HG03039 (cell line): ENCODE measurements around the gene VPS72.
"Not testable (repeated sequence)": the region's sequence is repeated elsewhere in the genome, so short reads cannot be mapped to it uniquely, and the experiment has no call there.

Experiments used
- ATAC-seq: cut with Tn5 transposase; IDR thresholded peaks from one replicate; pipeline ENCODE4 v1.9.1; 2021; ENCODE audit warnings: mild to moderate bottlenecking, moderate library complexity; ENCODE audit not compliant: unreplicated experiment

VPS72 gene, protein sequence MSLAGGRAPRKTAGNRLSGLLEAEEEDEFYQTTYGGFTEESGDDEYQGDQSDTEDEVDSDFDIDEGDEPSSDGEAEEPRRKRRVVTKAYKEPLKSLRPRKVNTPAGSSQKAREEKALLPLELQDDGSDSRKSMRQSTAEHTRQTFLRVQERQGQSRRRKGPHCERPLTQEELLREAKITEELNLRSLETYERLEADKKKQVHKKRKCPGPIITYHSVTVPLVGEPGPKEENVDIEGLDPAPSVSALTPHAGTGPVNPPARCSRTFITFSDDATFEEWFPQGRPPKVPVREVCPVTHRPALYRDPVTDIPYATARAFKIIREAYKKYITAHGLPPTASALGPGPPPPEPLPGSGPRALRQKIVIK

GRCh38 chr1:151189637-151190445, at the start of gene VPS72:
VPS72 (minus strand) TSS chr1:151190197; CDS start chr1:151190121, 76 bp downstream.
- ATAC-seq, result peak; percentile 80

GRCh38 chr1:151238467-151238739, 48.4 kb upstream of the VPS72 start:
- no peak for ATAC-seq

DNA sequence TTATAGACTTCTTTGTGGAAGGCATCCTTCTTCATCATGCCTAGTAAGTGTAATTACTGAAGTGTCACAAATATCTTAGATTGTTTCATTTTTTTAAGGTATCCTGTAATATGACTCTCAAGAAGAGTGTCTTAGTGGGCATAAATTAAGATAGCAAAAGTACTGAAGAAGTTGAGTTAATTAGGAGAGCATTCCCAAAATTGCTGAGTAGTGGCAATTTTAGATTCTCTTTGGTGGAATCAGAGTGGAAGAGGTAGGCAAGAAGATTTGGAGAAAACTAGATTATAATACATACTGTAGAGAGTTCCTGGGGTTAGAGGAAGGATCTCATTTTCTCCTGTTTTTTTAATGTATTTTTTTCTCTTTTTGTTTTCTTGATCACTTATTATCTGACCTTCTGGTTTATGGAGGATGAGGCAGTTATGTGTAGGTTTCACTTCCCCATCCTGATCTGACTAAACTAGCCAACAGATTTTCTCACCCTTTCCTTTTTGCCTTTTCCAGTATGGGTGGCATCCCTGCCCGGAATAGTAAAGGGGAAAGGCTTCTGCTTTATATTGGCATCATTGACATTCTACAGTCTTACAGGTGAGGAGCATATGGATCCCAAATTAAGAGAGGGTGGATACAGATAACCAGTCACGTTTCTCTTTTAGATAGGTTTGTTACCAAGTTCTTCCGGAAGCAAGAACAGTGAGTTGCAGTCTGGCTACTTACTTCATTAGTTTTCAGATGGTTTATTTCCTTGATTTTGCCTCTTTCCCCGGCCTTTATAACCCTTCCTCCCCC, 47.9 kb upstream of the VPS72 start:
- ATAC-seq, result no peak

DNA sequence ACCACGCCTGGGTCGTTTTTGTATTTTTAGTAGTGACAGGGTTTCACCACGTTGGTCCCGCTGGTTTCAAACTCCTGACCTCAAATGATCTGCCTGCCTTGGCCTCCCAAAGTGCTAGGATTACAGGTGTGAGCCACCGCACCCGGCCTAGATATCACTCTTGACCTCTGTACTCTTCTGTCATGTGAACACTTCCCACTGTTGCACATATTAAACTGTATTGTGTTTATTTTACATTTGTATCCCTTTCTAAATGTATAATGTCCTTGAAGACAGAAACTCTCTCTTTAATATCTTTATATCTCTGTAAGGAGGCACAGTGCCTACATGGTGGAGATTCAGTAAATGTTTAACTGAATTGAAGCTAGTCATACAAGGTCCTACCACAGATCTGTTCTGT, 45.2 kb upstream of the VPS72 start:
- ATAC-seq, result no peak

DNA sequence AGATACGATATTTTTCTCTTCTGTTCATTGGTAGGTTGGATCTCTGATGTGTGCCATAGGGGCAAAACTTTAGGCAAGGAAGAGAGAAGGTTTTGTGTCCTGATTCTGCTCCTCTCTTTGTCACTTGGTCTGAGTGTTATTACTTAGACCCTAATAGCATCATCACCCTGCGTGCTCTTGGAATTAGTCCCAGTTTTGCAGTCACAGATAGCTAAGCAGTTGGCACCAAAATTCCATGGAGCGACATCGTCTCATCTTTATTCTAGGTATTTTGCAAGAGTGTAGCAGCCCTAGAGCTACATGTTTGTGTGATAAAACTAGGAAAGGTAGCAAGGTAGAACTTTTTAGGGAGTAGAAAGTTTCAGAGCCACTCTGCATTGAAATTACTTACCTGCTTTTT, 32.1 kb upstream of the VPS72 start:
- no peak for ATAC-seq

DNA sequence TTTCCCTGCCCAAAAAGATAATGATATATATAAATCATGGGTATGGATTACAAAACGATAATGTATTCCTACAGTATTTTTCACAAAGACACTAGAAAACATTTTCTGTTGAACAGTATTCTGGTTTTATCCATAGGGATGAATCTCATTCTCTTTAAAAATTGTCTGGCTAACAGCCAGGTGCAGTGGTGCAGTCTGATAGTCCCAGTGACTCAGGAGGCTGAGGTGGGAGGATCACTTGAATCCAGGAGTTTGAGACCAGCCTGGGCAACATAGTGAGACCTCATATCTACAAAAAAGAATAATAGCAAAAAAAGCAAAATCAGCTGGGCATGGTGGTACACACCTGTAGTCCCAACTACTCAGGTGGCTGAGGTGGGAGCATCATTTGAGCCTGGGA, 31.6 kb upstream of the VPS72 start:
- no peak for ATAC-seq

DNA sequence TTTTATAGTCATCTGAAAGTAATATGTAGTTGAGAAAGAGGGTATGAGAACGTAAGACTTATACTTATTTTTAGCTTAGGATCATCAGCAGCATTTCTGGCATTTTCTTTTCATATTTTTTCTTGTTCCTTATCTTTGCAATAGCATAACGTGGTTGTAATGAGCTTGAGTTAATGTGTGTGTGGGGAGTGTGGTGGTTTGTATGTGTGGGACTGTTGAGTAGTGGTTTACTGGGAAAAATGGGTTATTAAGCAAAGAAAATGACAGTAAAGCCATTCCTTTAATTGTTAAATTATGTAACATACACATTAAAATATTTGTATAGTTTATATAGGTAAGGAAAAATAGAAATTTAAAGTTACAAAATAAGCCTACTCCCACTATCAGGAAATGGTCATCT, 23.6 kb upstream of the VPS72 start:
- no peak for ATAC-seq

- no peak for ATAC-seq
Measured at GRCh38 chr1:151211972-151212705, 22.1 kb upstream of the VPS72 start.

GRCh38 chr1:151210830-151211229, 20.8 kb upstream of the VPS72 start:
- ATAC-seq, result no peak

DNA sequence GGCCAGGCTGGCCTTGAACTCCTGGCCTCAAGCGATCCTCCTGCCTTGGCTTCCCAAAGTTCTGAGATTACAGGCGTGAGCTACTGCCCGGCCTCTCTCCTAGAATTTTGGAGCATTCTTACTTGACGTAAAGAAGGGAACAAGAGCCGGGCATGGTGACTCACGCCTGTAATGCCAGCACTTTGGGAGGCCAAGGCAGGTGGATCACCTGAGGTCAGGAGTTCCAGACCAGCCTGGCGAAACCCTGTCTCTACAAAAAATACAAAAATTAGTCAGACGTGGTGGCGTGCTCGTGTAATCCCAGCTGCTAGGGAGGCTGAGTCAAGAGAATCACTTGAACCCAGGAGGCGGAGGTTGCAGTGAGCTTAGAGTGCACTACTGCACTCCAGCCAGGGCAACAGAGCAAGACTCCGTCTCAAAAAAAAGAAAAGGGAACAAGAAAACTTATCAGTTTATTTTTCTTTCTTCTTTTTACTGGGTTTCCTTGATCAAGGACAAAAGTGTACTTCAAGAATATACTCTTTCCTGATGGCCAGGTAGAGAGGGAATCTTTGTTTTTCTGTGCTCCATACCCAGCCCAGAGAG, 15.5 kb upstream of the VPS72 start:
- ATAC-seq, result not testable (repeated sequence)

DNA sequence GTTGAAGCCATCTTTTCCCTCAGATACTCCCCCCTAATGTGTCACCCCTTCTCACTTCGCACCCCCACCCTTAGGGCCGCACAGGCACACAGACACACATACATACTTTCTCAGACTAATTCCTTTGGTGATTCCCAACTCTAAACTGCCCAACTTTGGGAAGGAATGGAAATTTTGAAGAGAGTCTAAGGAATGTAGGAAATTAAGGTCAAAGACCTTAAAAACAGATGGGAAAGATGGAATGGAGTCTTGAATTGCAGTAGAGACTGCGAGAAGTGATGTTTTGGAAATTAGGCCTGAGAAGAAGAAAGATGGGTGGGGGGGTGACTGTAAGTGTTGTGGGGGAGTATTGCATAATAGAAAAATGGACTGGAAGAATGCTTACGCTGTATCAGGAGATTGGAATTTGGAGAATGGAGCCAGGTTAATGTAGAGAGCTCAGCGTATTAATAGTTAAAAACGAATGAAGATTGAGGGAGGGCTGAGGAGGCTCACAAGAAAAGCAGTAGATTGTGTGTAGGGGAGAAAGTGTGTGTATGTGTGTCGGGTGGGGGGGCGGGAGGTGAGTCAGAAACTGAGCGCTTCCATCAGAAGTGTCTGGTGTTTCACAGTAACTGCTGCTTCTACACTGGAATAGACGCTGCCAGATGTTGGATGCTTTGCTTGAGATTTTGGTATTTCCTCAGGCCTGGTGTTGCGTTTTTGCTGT, 10.0 kb upstream of the VPS72 start:
- no peak for ATAC-seq

- ATAC-seq, result peak; percentile 75
Measured at GRCh38 chr1:151198254-151199127, 8.5 kb upstream of the VPS72 start, which contains the start of gene PIP5K1A. PIP5K1A (plus strand) TSS chr1:151198552; CDS start chr1:151198997, 445 bp downstream.

DNA sequence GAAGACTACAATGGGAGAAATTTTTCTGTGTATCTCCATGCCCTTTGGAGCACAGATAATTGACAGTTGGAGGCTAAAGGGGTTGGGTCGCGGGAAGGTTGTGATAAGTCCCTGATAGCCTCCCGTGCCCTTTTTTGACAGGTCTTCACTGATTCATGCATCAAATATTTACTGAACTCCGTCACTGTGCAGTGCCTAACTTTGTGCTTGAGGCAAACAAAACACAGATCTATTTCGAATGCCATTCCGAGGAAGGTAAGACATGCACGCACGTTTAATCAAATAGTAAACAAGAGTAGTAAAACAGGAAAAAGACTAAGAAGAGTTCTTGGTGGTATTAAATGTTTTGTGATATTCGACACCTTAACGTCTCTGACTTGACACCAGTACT, 7.9 kb upstream of the VPS72 start:
- no peak for ATAC-seq

GRCh38 chr1:151196292-151196800, 6.3 kb upstream of the VPS72 start:
- no peak for ATAC-seq

GRCh38 chr1:151194894-151195594, 5.0 kb upstream of the VPS72 start:
- ATAC-seq, result not testable (repeated sequence)

DNA sequence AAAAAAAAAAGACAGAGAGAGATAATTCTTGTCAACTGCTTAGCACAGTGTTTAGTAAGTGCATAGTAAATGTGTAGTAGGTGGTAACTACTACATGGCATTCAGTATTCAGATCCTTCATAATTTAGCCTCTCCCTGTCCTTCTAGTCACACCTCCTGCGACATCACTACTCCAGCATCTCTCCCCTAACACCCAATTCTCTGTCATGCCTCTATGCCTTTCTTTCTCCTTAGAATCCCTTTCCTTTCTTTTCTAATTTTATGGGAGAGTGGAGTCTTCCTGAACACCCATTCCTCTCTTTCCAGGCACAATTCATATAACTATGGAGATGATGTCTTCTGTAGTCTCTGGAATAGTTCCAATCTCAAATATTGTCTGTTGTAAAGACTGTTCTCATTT, 3.9 kb upstream of the VPS72 start:
- ATAC-seq, result no peak

GRCh38 chr1:151193304-151193703, 3.3 kb upstream of the VPS72 start:
- no peak for ATAC-seq

DNA sequence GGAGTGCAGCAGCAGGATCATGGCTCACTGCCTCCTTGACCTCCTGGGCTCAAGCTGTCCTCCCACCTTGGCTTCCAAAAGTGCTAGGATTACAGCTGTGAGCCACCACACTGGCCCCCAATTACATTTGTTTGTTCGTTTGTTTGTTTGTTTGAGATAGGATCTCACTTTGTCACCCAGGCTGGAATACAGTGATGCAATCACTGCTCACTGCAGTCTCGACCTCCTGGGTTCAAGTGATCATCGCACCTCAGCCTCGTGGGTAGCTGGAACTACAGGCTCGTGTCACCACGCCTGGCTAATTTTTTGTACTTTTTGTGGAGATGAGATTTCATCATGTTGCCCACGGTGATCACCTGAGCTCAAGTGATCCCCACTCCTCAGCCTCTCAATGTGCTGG, 2.0 kb upstream of the VPS72 start:
- ATAC-seq, result no peak
